ENCODE measurements around the gene FCRL1. TPM values are rescaled to one million over a fixed set of nuclear protein-coding genes. Genes with fewer than 3 reads are reported as not detected.

The FCRL1 gene
- total RNA-seq, 5 donors from 2014 or later (not counting 1 experiment from before 2014, with no cell fraction given) = 2.4 to 11.9 (median 4.9) TPM

- H3K27me3 ChIP-seq (replicated peaks in 1 of 2; ENCODE audit: control insufficient read depth in 2 of 2, extremely low read depth in 1 of 2, insufficient read depth in 2 of 2, low read length in 1 of 2) = peaks cover 0 to 6% of the 10 kb centered on the region in 2 experiments
- WGBS (ENCODE audit: insufficient coverage) = no CpG with 5 or more reads among the region's 1 CpG
- no peaks in the 10 kb centered on the region for H3K36me3 ChIP-seq (ENCODE audit: control insufficient read depth in 2 of 2, extremely low read depth in 1 of 2, insufficient read depth in 1 of 2, low read length in 1 of 2)
- Mint-ChIP-seq H3K27me3 (peaks cover 7 to 14% of the 10 kb centered on the region in 2 donors), H3K36me3 (peaks cover 7% of the 10 kb centered on the region), H3K4me3 (no peak overlapping the region), H3K9me3 (peaks cover 0 to 23% (median 22%) of the 10 kb centered on the region in 3 donors), H3K27ac (no peak overlapping the region), H3K4me1 (peaks cover 0 to 2% (median 0%) of the 10 kb centered on the region in 3 donors)
- ChIA-PET CTCF (no interaction called here), POLR2A (interaction anchor here in 1 of 2 donors (0.7 kb wide), 1 partner anchor 144 kb away, joined by 3 read pairs; no protein-coding TSS in a partner anchor)
- ATAC-seq (replicated peaks in 1 of 4) = no peak
- H3K27ac ChIP-seq (ENCODE audit: low read length) = no peak overlapping the region
- no peak overlapping the region for H3K4me3 ChIP-seq (ENCODE audit: control insufficient read depth in 1 of 2, extremely low read depth in 1 of 2, low read length in 1 of 2)
- peaks cover 10% of the 10 kb centered on the region for H3K9me3 ChIP-seq
- no peaks in the 10 kb centered on the region for H3K4me1 ChIP-seq (ENCODE audit: control insufficient read depth in 1 of 2, extremely low read depth in 1 of 2, insufficient read depth in 2 of 2, low read length in 2 of 2)
- no peak for DNase-seq
Observed at GRCh38 chr1:157813269-157813668, 6.7 kb downstream of the FCRL1 start.

- peaks cover 0 to 2% (median 0%) of the 10 kb centered on the region in 3 donors for H3K9me3 Mint-ChIP-seq
- DNase-seq (peak in 2 of 35 experiments; percentile 3 to 19), ATAC-seq (replicated peaks in 1 of 4) (peak in 3 of 4 experiments; percentile 34 to 45 (median 44))
- H3K4me3 Mint-ChIP-seq = no peak overlapping the region
- 17% methylated on average over 1 of the region's 6 CpGs for WGBS (ENCODE audit: insufficient coverage)
- Histone ChIP-seq H3K9me3 (no peaks in the 10 kb centered on the region), H3K27me3 (replicated peaks in 1 of 2; ENCODE audit: control insufficient read depth in 2 of 2, extremely low read depth in 1 of 2, insufficient read depth in 2 of 2, low read length in 1 of 2) (peaks cover 0 to 2% of the 10 kb centered on the region in 2 experiments), H3K4me3 (ENCODE audit: control insufficient read depth in 1 of 2, extremely low read depth in 1 of 2, low read length in 1 of 2) (no peak overlapping the region), H3K36me3 (ENCODE audit: control insufficient read depth in 2 of 2, extremely low read depth in 1 of 2, insufficient read depth in 1 of 2, low read length in 1 of 2) (no peaks in the 10 kb centered on the region), H3K4me1 (ENCODE audit: control insufficient read depth in 1 of 2, extremely low read depth in 1 of 2, insufficient read depth in 2 of 2, low read length in 2 of 2) (no peaks in the 10 kb centered on the region), H3K27ac (ENCODE audit: low read length) (no peak overlapping the region)
- peaks cover 15 to 18% of the 10 kb centered on the region in 2 donors for H3K27me3 Mint-ChIP-seq
- H3K4me1 Mint-ChIP-seq = peaks cover 0 to 4% (median 0%) of the 10 kb centered on the region in 3 donors
- no peaks in the 10 kb centered on the region for H3K36me3 Mint-ChIP-seq
- CTCF ChIA-PET = interaction anchor here in 1 of 2 donors (0.5 kb wide), 1 partner anchor 149 kb away, joined by 4 read pairs; no protein-coding TSS in a partner anchor
- POLR2A ChIA-PET = interaction anchor here in 1 of 2 donors (0.6 kb wide), 1 partner anchor 523 kb away, joined by 3 read pairs; no protein-coding TSS in a partner anchor
- H3K27ac Mint-ChIP-seq = peak overlapping the region in 1 of 2 donors; percentile 2
Observed at GRCh38 chr1:157806431-157807149, 13.3 kb downstream of the FCRL1 start.

- ChIA-PET CTCF (no interaction called here), POLR2A (no interaction called here)
- no peaks in the 10 kb centered on the region for H3K36me3 Mint-ChIP-seq
- ATAC-seq (replicated peaks in 1 of 4) = no peak
- no peak overlapping the region for H3K4me3 ChIP-seq (ENCODE audit: control insufficient read depth in 1 of 2, extremely low read depth in 1 of 2, low read length in 1 of 2)
- no peak overlapping the region for H3K4me3 Mint-ChIP-seq
- H3K27ac ChIP-seq (ENCODE audit: low read length) = no peak overlapping the region
- H3K27ac Mint-ChIP-seq = no peak overlapping the region
- 91% methylated on average over 7 of the region's 7 CpGs for WGBS (ENCODE audit: insufficient coverage)
- H3K9me3 Mint-ChIP-seq = no peaks in the 10 kb centered on the region
- H3K4me1 Mint-ChIP-seq = peaks cover 0 to 4% (median 0%) of the 10 kb centered on the region in 3 donors
- peaks cover 0 to 5% of the 10 kb centered on the region in 2 experiments for H3K27me3 ChIP-seq (replicated peaks in 1 of 2; ENCODE audit: control insufficient read depth in 2 of 2, extremely low read depth in 1 of 2, insufficient read depth in 2 of 2, low read length in 1 of 2)
- H3K9me3 ChIP-seq = no peaks in the 10 kb centered on the region
- H3K4me1 ChIP-seq (ENCODE audit: control insufficient read depth in 1 of 2, extremely low read depth in 1 of 2, insufficient read depth in 2 of 2, low read length in 2 of 2) = no peaks in the 10 kb centered on the region
- H3K27me3 Mint-ChIP-seq = peaks cover 11 to 13% of the 10 kb centered on the region in 2 donors
- DNase-seq = no peak
- H3K36me3 ChIP-seq (ENCODE audit: control insufficient read depth in 2 of 2, extremely low read depth in 1 of 2, insufficient read depth in 1 of 2, low read length in 1 of 2) = no peaks in the 10 kb centered on the region
Observed at GRCh38 chr1:157803851-157804250, 16.1 kb downstream of the FCRL1 start.

GRCh38 chr1:157799996-157800395 lies 19.9 kb downstream of the FCRL1 start:
- Mint-ChIP-seq H3K27ac (no peak overlapping the region), H3K4me3 (no peak overlapping the region), H3K9me3 (no peaks in the 10 kb centered on the region), H3K27me3 (no peaks in the 10 kb centered on the region), H3K36me3 (no peaks in the 10 kb centered on the region), H3K4me1 (no peaks in the 10 kb centered on the region)
- POLR2A ChIA-PET = no interaction called here
- Histone ChIP-seq H3K9me3 (no peaks in the 10 kb centered on the region), H3K27me3 (replicated peaks in 1 of 2; ENCODE audit: control insufficient read depth in 2 of 2, extremely low read depth in 1 of 2, insufficient read depth in 2 of 2, low read length in 1 of 2) (peaks cover 0 to 7% of the 10 kb centered on the region in 2 experiments), H3K4me3 (ENCODE audit: control insufficient read depth in 1 of 2, extremely low read depth in 1 of 2, low read length in 1 of 2) (no peak overlapping the region), H3K36me3 (ENCODE audit: control insufficient read depth in 2 of 2, extremely low read depth in 1 of 2, insufficient read depth in 1 of 2, low read length in 1 of 2) (no peaks in the 10 kb centered on the region), H3K4me1 (ENCODE audit: control insufficient read depth in 1 of 2, extremely low read depth in 1 of 2, insufficient read depth in 2 of 2, low read length in 2 of 2) (no peaks in the 10 kb centered on the region), H3K27ac (ENCODE audit: low read length) (no peak overlapping the region)
- ATAC-seq (replicated peaks in 1 of 4) (no peak), DNase-seq (no peak)
- WGBS (ENCODE audit: insufficient coverage) = no CpG with 5 or more reads among the region's 1 CpG
- CTCF ChIA-PET = no interaction called here

- Histone ChIP-seq H3K4me3 (ENCODE audit: control insufficient read depth in 1 of 2, extremely low read depth in 1 of 2, low read length in 1 of 2) (no peak overlapping the region), H3K27me3 (replicated peaks in 1 of 2; ENCODE audit: control insufficient read depth in 2 of 2, extremely low read depth in 1 of 2, insufficient read depth in 2 of 2, low read length in 1 of 2) (peaks cover 0 to 7% of the 10 kb centered on the region in 2 experiments), H3K4me1 (ENCODE audit: control insufficient read depth in 1 of 2, extremely low read depth in 1 of 2, insufficient read depth in 2 of 2, low read length in 2 of 2) (no peaks in the 10 kb centered on the region), H3K9me3 (peaks cover 2% of the 10 kb centered on the region), H3K36me3 (ENCODE audit: control insufficient read depth in 2 of 2, extremely low read depth in 1 of 2, insufficient read depth in 1 of 2, low read length in 1 of 2) (no peaks in the 10 kb centered on the region), H3K27ac (ENCODE audit: low read length) (no peak overlapping the region)
- WGBS (ENCODE audit: insufficient coverage) = 93% methylated on average over 2 of the region's 5 CpGs
- DNase-seq (no peak), ATAC-seq (replicated peaks in 1 of 4) (no peak)
- no peaks in the 10 kb centered on the region for H3K4me1 Mint-ChIP-seq
- CTCF ChIA-PET = no interaction called here
- peaks cover 2 to 10% (median 9%) of the 10 kb centered on the region in 3 donors for H3K9me3 Mint-ChIP-seq
- no peaks in the 10 kb centered on the region for H3K36me3 Mint-ChIP-seq
- no peak overlapping the region for H3K4me3 Mint-ChIP-seq
- no peak overlapping the region for H3K27ac Mint-ChIP-seq
- no peaks in the 10 kb centered on the region for H3K27me3 Mint-ChIP-seq
- POLR2A ChIA-PET = no interaction called here
Observed at GRCh38 chr1:157798211-157798610, 21.7 kb downstream of the FCRL1 start.

GRCh38 chr1:157785248-157785647 lies 34.7 kb downstream of the FCRL1 start:
- Mint-ChIP-seq H3K4me3 (no peak overlapping the region), H3K36me3 (no peaks in the 10 kb centered on the region), H3K27me3 (peaks cover 3 to 4% of the 10 kb centered on the region in 2 donors), H3K27ac (no peak overlapping the region), H3K9me3 (peaks cover 0 to 5% (median 4%) of the 10 kb centered on the region in 3 donors), H3K4me1 (peaks cover 0 to 12% (median 5%) of the 10 kb centered on the region in 3 donors)
- Histone ChIP-seq H3K4me1 (ENCODE audit: control insufficient read depth in 1 of 2, extremely low read depth in 1 of 2, insufficient read depth in 2 of 2, low read length in 2 of 2) (no peaks in the 10 kb centered on the region), H3K9me3 (no peaks in the 10 kb centered on the region), H3K36me3 (ENCODE audit: control insufficient read depth in 2 of 2, extremely low read depth in 1 of 2, insufficient read depth in 1 of 2, low read length in 1 of 2) (no peaks in the 10 kb centered on the region), H3K27ac (ENCODE audit: low read length) (no peak overlapping the region), H3K4me3 (ENCODE audit: control insufficient read depth in 1 of 2, extremely low read depth in 1 of 2, low read length in 1 of 2) (no peak overlapping the region), H3K27me3 (replicated peaks in 1 of 2; ENCODE audit: control insufficient read depth in 2 of 2, extremely low read depth in 1 of 2, insufficient read depth in 2 of 2, low read length in 1 of 2) (no peaks in the 10 kb centered on the region)
- no peak for DNase-seq
- POLR2A ChIA-PET = no interaction called here
- no peak for ATAC-seq (replicated peaks in 1 of 4)
- no CpG with 5 or more reads among the region's 1 CpG for whole genome bisulfite sequencing (ENCODE audit: insufficient coverage)
- CTCF ChIA-PET = no interaction called here
